Osteocyte (in vitro differentiated cells): ENCODE measurements around the gene HDAC10. TPM values are rescaled to one million over a fixed set of nuclear protein-coding genes. Genes with fewer than 3 reads are reported as not detected.
A peak's percentile ranks its signal among the peaks of the same experiment; 100 is the strongest.

Experiments used
- DNase-seq: peaks from one replicate; pipeline ENCODE4 v3.0.0; 2021; ENCODE audit warnings: mixed read lengths; ENCODE audit not compliant: unreplicated experiment; ENCODE audit errors: extremely low spot score
- H3K27ac Mint-ChIP-seq: one replicate; pipeline ENCODE4 v1.8.0; 2021; ENCODE audit warnings: mild to moderate bottlenecking, mixed read lengths; ENCODE audit not compliant: unreplicated experiment
- H3K27me3 Mint-ChIP-seq: one replicate; pipeline ENCODE4 v1.8.0; 2021; ENCODE audit warnings: mixed read lengths; ENCODE audit not compliant: unreplicated experiment
- H3K36me3 Mint-ChIP-seq: one replicate; pipeline ENCODE4 v1.8.0; 2021; ENCODE audit warnings: mixed read lengths; ENCODE audit not compliant: unreplicated experiment
- H3K4me1 Mint-ChIP-seq: one replicate; pipeline ENCODE4 v1.8.0; 2021; ENCODE audit warnings: mixed read lengths; ENCODE audit not compliant: unreplicated experiment
- H3K4me3 Mint-ChIP-seq: one replicate; pipeline ENCODE4 v1.8.0; 2021; ENCODE audit warnings: mild to moderate bottlenecking, moderate library complexity, mixed read lengths; ENCODE audit not compliant: unreplicated experiment
- H3K9me3 Mint-ChIP-seq: one replicate; pipeline ENCODE4 v1.8.0; 2021; ENCODE audit warnings: mixed read lengths; ENCODE audit not compliant: unreplicated experiment
- total RNA-seq: library from RNA; stranded (reverse); gene quantifications from 2 replicates; pipeline ENCODE4 v1.2.1, GENCODE V29; 2021
- TF ChIP-seq, protein P1 (sequence below): fragments of 200-600 bp; sonication (generic); IDR thresholded peaks from 2 replicates; pipeline ENCODE4 v1.5.0; 2021; ENCODE audit warnings: antibody characterized with exemption, mild to moderate bottlenecking, moderate library complexity

The HDAC10 gene
- total RNA-seq, 1 donor from 2014 or later: 38.3 TPM

DNA sequence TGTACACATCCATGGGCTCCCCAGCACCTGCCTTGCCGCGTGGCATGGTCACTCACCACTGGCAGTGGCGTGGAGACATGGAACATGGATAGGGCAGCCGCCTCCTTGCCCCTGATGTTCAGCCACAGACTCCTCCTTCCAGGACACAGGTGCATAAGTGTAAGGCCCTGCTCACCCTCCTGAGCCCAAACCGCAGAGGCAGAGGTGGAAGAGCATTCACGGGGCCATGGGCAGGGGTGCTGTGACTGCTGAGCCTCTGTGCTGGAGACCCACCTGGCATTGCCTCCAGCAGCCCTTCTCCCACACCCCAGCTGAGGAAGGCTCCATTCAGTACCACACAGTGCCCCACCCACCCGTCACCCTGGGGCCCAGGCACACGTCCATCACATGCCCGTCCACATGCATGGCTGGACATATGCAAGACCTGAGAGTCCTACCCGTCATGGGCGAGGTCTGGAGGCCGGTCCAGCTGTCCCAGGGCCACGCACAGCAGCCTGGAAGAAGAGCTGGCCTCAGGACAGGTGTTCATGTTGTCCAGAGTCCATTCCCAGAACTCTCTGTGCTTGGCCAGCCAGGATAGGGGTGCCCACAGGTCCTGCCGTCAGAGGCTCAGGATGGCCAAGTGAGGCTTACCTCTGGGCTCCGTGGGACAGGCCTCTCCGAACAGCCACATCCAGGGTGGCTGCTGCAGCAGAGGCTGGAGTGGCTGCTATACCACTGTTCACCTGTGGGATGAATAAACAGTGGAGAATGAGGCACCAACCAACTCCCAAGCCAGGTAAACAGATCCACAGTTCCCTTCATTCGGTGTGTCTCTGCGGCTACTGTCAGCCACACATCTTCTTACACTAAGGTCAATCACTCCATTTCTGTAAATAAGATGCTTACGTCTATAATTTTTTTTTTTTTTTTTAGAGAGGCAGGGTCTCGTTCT lies 4.6 kb downstream of the HDAC10 start:
- Mint-ChIP-seq H3K27me3 (no peaks in the 10 kb centered on the region), H3K27ac (no peak overlapping the region), H3K36me3 (peaks cover 2% of the 10 kb centered on the region), H3K9me3 (no peaks in the 10 kb centered on the region), H3K4me3 (peak overlapping the region; percentile 100), H3K4me1 (peaks cover 36% of the 10 kb centered on the region)
- TF ChIP-seq, protein P1, sequence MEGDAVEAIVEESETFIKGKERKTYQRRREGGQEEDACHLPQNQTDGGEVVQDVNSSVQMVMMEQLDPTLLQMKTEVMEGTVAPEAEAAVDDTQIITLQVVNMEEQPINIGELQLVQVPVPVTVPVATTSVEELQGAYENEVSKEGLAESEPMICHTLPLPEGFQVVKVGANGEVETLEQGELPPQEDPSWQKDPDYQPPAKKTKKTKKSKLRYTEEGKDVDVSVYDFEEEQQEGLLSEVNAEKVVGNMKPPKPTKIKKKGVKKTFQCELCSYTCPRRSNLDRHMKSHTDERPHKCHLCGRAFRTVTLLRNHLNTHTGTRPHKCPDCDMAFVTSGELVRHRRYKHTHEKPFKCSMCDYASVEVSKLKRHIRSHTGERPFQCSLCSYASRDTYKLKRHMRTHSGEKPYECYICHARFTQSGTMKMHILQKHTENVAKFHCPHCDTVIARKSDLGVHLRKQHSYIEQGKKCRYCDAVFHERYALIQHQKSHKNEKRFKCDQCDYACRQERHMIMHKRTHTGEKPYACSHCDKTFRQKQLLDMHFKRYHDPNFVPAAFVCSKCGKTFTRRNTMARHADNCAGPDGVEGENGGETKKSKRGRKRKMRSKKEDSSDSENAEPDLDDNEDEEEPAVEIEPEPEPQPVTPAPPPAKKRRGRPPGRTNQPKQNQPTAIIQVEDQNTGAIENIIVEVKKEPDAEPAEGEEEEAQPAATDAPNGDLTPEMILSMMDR: no peak
- no peak for DNase-seq

DNA sequence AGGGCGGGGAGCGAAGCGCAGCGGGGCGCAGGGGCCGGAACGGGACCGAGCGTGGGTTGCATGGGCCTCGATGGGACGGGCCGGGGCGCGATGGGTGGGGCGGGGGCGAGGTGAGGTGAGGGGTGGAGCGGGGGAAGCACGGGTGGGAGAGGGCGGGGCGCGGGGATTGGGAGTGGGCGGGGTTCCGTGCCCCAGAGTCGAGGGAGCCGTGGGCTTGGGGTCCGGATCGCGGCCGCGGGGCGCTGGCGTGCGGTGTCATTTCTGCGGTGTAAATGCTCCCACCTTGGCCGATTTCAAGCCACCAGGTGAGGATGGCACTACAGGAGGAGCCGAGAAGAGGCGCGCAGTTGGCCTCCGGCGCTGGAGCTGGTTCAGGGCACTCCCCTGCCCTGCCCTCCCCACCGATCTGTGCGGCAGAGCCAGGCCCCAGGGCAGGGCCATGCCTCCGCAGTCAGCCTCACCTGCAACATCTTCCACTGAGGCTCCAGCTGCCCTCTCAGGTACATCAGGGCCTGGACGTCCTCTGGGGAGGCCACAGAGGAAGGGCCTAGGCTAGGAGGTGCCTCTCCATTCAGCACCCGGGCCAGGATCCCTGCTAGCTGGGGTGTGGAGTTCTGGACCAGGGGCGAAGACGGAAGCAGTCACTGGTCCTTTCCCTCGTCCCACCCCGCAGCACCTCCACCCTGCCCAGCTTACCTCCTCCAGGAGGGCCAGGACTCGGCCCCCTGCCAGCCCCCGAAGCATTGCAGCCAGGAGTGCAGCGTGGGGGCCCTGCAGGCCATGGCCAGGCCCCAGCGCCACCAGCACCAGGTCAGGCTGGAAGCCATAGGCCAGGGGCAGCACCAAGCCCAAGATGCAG lies 5.6 kb downstream of the HDAC10 start:
- Mint-ChIP-seq H3K9me3 (no peaks in the 10 kb centered on the region), H3K27me3 (no peaks in the 10 kb centered on the region), H3K27ac (peak overlapping the region; percentile 100), H3K4me3 (peak overlapping the region; percentile 100), H3K36me3 (peaks cover 2% of the 10 kb centered on the region), H3K4me1 (peaks cover 39% of the 10 kb centered on the region)
- DNase-seq: no peak
- TF ChIP-seq, protein P1: no peak

DNA sequence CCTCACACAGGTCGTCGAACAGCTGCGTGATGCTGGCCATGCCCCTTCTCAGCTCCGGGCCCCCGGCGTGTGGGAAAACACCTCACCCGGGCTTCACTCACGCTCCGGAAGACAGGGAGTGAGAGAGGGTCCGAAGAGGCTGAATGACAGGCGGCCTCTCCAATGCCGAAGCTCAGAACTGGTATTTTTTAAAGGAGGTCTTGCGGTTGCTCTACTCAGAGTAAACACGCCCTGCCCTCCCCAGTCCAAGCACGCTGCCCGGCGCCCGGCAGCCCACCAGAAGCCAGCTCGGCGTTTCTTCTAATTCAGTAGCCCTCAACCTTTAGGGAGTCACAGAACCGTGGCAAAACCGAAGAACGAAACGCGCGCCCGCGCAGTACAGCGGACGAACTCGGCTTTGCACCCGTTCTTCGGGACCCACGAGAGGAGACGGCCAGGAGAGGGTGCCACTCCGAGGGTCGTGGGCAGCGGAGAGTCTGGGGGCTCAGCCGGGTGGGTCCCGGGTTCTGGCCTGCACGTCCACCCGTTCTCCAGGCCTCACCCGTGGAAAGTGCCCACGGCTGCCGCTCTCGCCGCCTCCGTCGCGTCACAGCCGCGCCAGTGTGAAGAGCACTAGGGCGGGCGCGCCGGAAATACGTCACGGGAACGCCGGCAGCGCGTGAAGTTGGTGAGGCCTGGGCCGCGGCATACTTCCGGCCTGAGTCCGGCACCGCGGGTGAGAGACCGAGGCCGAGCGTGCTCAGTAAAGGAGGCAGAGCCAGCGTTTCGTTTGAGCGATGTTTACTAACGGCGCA lies 6.4 kb downstream of the HDAC10 start, which contains the start of gene TUBGCP6:
TUBGCP6 (minus strand) TSS at position 604 of the 794 bp plus-strand sequence; CDS start at position 40, 564 bp downstream.
- H3K9me3 Mint-ChIP-seq: no peaks in the 10 kb centered on the region
- H3K4me3 Mint-ChIP-seq: peak within 1 kb of the TSS; percentile 100
- TF ChIP-seq, protein P1: peak; percentile 28
- peak; percentile 96 for DNase-seq
- H3K36me3 Mint-ChIP-seq: peaks cover 10% of the 10 kb centered on the region
- peak within 1 kb of the TSS; percentile 100 for H3K27ac Mint-ChIP-seq
- H3K27me3 Mint-ChIP-seq: no peaks in the 10 kb centered on the region
- peaks cover 34% of the 10 kb centered on the region for H3K4me1 Mint-ChIP-seq

DNA sequence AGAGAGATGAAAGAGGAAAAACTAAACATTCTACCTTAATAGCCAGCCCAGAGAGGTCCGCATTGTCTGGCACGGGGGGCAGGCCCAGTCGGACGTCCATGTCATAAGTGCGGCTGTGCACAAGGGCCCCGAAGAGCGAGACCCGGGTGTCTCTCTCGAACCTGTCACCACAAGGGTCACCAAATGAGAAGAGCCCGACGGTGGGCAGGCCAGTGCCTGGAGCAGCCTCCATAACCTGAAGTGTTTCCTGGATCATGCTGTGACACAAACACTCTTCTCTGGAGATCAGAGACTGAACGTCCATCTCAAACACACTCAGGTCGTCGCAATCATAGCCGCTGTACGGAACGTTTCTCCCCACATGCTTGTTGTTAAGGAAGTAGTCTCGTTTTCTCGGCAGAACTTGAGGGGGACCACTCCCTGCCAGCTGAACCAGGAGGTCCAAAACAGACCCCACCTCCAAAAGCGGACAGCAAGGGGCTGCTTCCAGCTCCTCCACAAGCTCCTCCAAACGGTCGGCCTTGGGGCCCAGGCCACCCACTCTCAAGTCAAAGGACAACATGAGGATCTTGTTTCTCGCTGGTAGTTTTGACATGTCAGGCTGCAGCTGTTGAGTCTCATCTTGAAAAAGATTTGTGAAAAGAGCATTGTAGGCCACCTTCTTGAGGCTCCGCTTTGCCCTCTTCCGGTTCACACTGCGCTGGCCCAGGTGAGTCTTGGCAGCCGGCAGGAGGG lies 7.2 kb downstream of the HDAC10 start:
- Mint-ChIP-seq H3K36me3 (peaks cover 10% of the 10 kb centered on the region), H3K9me3 (no peaks in the 10 kb centered on the region), H3K27ac (peak overlapping the region; percentile 100), H3K27me3 (no peaks in the 10 kb centered on the region), H3K4me1 (peaks cover 34% of the 10 kb centered on the region), H3K4me3 (peak overlapping the region; percentile 100)
- DNase-seq: no peak
- TF ChIP-seq, protein P1: no peak
